Neural progenitor cell (in vitro differentiated cells): ENCODE measurements around the gene ROR2. TPM values are rescaled to one million over a fixed set of nuclear protein-coding genes. Genes with fewer than 3 reads are reported as not detected.
"Not testable (repeated sequence)": the region's sequence is repeated elsewhere in the genome, so short reads cannot be mapped to it uniquely, and the experiment has no call there.

Experiments used
- DNase-seq: peaks from one replicate; pipeline ENCODE4 v3.0.0-alpha.2; 2016; ENCODE audit warnings: low spot score
- H2AFZ ChIP-seq: fragments of 200-600 bp; sonication (generic); replicated peaks from 2 replicates; pipeline ENCODE4 v1.6.1; 2016; ENCODE audit warnings: antibody characterized with exemption
- H3F3A ChIP-seq: fragments of 200-600 bp; sonication (generic); 2 replicates; pipeline ENCODE4 v1.6.1; 2016; ENCODE audit warnings: antibody characterized with exemption, low read depth
- H3K27ac ChIP-seq: fragments of 200-600 bp; sonication (generic); 2 replicates; pipeline ENCODE4 v1.5.1; 2016; ENCODE audit warnings: mild to moderate bottlenecking
- H3K27me3 ChIP-seq: fragments of 200-600 bp; sonication (generic); 2 replicates; pipeline ENCODE4 v1.6.1; 2016; ENCODE audit warnings: mild to moderate bottlenecking, moderate library complexity
- H3K36me3 ChIP-seq: fragments of 200-600 bp; sonication (generic); 2 replicates; pipeline ENCODE4 v1.5.1; 2016
- H3K4me1 ChIP-seq: fragments of 200-600 bp; sonication (generic); 2 replicates; pipeline ENCODE4 v1.6.1; 2016; ENCODE audit warnings: mixed run types
- H3K4me2 ChIP-seq: fragments of 200-600 bp; sonication (generic); 2 replicates; pipeline ENCODE4 v1.6.1; 2016
- H3K4me3 ChIP-seq: fragments of 200-600 bp; sonication (generic); 2 replicates; pipeline ENCODE4 v1.5.1; 2016
- H3K79me2 ChIP-seq: fragments of 200-600 bp; sonication (generic); 2 replicates; pipeline ENCODE4 v1.6.1; 2016; ENCODE audit warnings: low read depth
- H3K9ac ChIP-seq: fragments of 200-600 bp; sonication (generic); 2 replicates; pipeline ENCODE4 v1.6.1; 2016
- H3K9me3 ChIP-seq: fragments of 200-600 bp; sonication (generic); 2 replicates; pipeline ENCODE4 v1.5.1; 2016; ENCODE audit warnings: low read depth
- H4K20me1 ChIP-seq: fragments of 200-600 bp; sonication (generic); 2 replicates; pipeline ENCODE4 v1.6.1; 2016; ENCODE audit warnings: low read depth
- H3K27ac Mint-ChIP-seq: 3 replicates; pipeline ENCODE4 v1.8.0; 2021; ENCODE audit warnings: mixed read lengths
- H3K27me3 Mint-ChIP-seq: 2 replicates; pipeline ENCODE4 v1.8.0; 2022; ENCODE audit warnings: low read depth, mild to moderate bottlenecking, inconsistent platforms, moderate library complexity, mixed read lengths; ENCODE audit not compliant: insufficient read depth
- H3K36me3 Mint-ChIP-seq: 3 replicates; pipeline ENCODE4 v1.8.0; 2021; ENCODE audit warnings: mixed read lengths
- H3K4me1 Mint-ChIP-seq: 3 replicates; pipeline ENCODE4 v1.8.0; 2021; ENCODE audit warnings: mixed read lengths
- H3K4me3 Mint-ChIP-seq: 3 replicates; pipeline ENCODE4 v1.8.0; 2021; ENCODE audit warnings: mild to moderate bottlenecking, moderate library complexity, mixed read lengths
- H3K9me3 Mint-ChIP-seq: 3 replicates; pipeline ENCODE4 v1.8.0; 2020; ENCODE audit warnings: mixed read lengths
- CTCF ChIP-seq: fragments of 200-600 bp; sonication (generic); IDR thresholded peaks from 2 replicates; pipeline ENCODE4 v1.5.1; 2017; ENCODE audit warnings: antibody characterized with exemption, mild to moderate bottlenecking
- EZH2 ChIP-seq: fragments of 200-600 bp; sonication (generic); IDR thresholded peaks from 2 replicates; pipeline ENCODE4 v1.6.1; 2017; ENCODE audit warnings: antibody characterized with exemption, mild to moderate bottlenecking, moderate library complexity
- EZH2phosphoT487 ChIP-seq: fragments of 200-600 bp; sonication (generic); IDR thresholded peaks from 2 replicates; pipeline ENCODE4 v1.6.1; 2017; ENCODE audit warnings: antibody characterized with exemption
- total RNA-seq: library from RNA; depleted of rRNA; stranded (reverse); fragments of >200 nt; gene quantifications from 2 replicates; pipeline ENCODE4 v1.2.3, GENCODE V29; 2015; ENCODE audit warnings: low replicate concordance

The ROR2 gene
- total RNA-seq, 1 donor from 2014 or later, result 20.1 TPM

DNA sequence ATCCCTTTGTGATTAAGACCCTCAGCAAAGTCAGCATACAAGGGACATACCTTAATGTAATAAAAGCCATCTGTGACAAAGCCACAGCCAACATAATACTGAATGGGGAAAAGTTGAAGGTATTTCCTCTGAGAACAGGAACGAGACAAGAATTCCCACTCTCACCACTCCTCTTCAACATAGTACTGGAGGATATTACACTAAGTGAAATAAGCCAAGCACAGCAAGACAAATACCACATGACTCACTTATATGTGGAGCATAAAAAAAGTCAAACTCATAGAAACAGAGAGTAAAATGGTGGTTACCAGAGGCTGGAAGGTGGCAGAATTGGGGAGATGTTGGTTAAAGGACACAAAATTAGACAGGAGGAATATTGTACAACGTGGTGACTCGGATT is 408.3 kb downstream of the ROR2 start:
- Histone ChIP-seq H3K27ac (no peak overlapping the region), H3K9ac (no peak overlapping the region), H3K4me1 (no peaks in the 10 kb centered on the region), H3K79me2 (no peaks in the 10 kb centered on the region), H2AFZ (no peak overlapping the region), H3K4me2 (no peak overlapping the region), H3K9me3 (no peaks in the 10 kb centered on the region), H3F3A (no peaks in the 10 kb centered on the region), H3K27me3 (no peaks in the 10 kb centered on the region), H3K36me3 (no peaks in the 10 kb centered on the region), H4K20me1 (no peaks in the 10 kb centered on the region), H3K4me3 (no peak overlapping the region)
- H3K9me3 Mint-ChIP-seq, result peaks cover 3% of the 10 kb centered on the region
- H3K27ac Mint-ChIP-seq, result no peak overlapping the region
- no peak for TF ChIP-seq CTCF
- no peak for TF ChIP-seq EZH2phosphoT487
- TF ChIP-seq EZH2, result no peak
- no peak overlapping the region for H3K4me3 Mint-ChIP-seq
- no peaks in the 10 kb centered on the region for H3K4me1 Mint-ChIP-seq
- no peaks in the 10 kb centered on the region for H3K36me3 Mint-ChIP-seq
- no peaks in the 10 kb centered on the region for H3K27me3 Mint-ChIP-seq
- no peak for DNase-seq

DNA sequence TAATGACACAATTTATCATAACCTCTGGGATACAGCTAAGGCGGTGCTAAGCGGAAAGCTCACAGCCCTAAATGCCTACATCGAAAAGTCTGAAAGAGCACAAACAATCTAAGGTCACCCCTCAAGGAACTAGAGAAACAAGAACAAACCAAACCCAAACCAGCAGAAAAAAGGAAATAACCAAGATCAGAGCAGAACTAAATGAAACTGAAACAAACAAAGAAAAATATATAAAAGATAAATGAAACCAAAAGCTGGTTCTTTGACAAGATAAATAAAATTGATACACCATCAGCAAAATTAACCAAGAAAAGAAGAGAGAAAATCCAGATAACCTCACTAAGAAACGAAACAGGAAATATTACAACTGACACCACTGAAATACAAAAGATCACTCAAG is 409.5 kb downstream of the ROR2 start:
- not testable (repeated sequence) for H3K27me3 Mint-ChIP-seq, H3K36me3 Mint-ChIP-seq, H3K4me3 ChIP-seq, H3K4me3 Mint-ChIP-seq, H3F3A ChIP-seq, H2AFZ ChIP-seq, H4K20me1 ChIP-seq, H3K4me1 ChIP-seq, H3K36me3 ChIP-seq, H3K27ac Mint-ChIP-seq, DNase-seq, H3K4me2 ChIP-seq, H3K79me2 ChIP-seq, H3K9ac ChIP-seq, H3K9me3 ChIP-seq, H3K9me3 Mint-ChIP-seq, H3K4me1 Mint-ChIP-seq, H3K27ac ChIP-seq, H3K27me3 ChIP-seq

- no peak overlapping the region for H3K4me3 ChIP-seq
- Mint-ChIP-seq H3K4me1 (peaks cover 2% of the 10 kb centered on the region), H3K27ac (no peak overlapping the region), H3K27me3 (peaks cover 2% of the 10 kb centered on the region), H3K4me3 (no peak overlapping the region), H3K36me3 (no peaks in the 10 kb centered on the region), H3K9me3 (peaks cover 3% of the 10 kb centered on the region)
- no peaks in the 10 kb centered on the region for H3K36me3 ChIP-seq
- no peak overlapping the region for H3K27ac ChIP-seq
- DNase-seq, result no peak
- H3K4me2 ChIP-seq, result no peak overlapping the region
- H3K9ac ChIP-seq, result no peak overlapping the region
- H3K9me3 ChIP-seq, result no peaks in the 10 kb centered on the region
- TF ChIP-seq EZH2 (no peak), CTCF (no peak), EZH2phosphoT487 (no peak)
- no peaks in the 10 kb centered on the region for H4K20me1 ChIP-seq
- H3K27me3 ChIP-seq, result no peaks in the 10 kb centered on the region
- H3K79me2 ChIP-seq, result no peaks in the 10 kb centered on the region
- no peaks in the 10 kb centered on the region for H3F3A ChIP-seq
- H2AFZ ChIP-seq, result no peak overlapping the region
- no peaks in the 10 kb centered on the region for H3K4me1 ChIP-seq
Observed at GRCh38 chr9:91536211-91536691, 413.8 kb downstream of the ROR2 start.

GRCh38 chr9:91534374-91534773 is 415.7 kb downstream of the ROR2 start:
- no peaks in the 10 kb centered on the region for H3K36me3 Mint-ChIP-seq
- no peak overlapping the region for H3K27ac Mint-ChIP-seq
- Histone ChIP-seq H3K4me2 (no peak overlapping the region), H3F3A (no peaks in the 10 kb centered on the region), H3K4me3 (no peak overlapping the region), H3K79me2 (no peaks in the 10 kb centered on the region), H3K27me3 (no peaks in the 10 kb centered on the region), H3K4me1 (no peaks in the 10 kb centered on the region), H3K36me3 (no peaks in the 10 kb centered on the region), H2AFZ (no peak overlapping the region), H3K9ac (no peak overlapping the region), H4K20me1 (no peaks in the 10 kb centered on the region), H3K27ac (no peak overlapping the region), H3K9me3 (no peaks in the 10 kb centered on the region)
- H3K9me3 Mint-ChIP-seq, result peaks cover 3% of the 10 kb centered on the region
- no peak for DNase-seq
- peaks cover 2% of the 10 kb centered on the region for H3K27me3 Mint-ChIP-seq
- peaks cover 2% of the 10 kb centered on the region for H3K4me1 Mint-ChIP-seq
- TF ChIP-seq EZH2phosphoT487 (no peak), CTCF (no peak), EZH2 (no peak)
- no peak overlapping the region for H3K4me3 Mint-ChIP-seq
